ENCODE measurements around the gene TMEM140. TPM values are rescaled to one million over a fixed set of nuclear protein-coding genes. Genes with fewer than 3 reads are reported as not detected.

TMEM140 gene
- total and polyA plus RNA-seq, 2 experiments from 2014 or later = 20.8 to 23.1 TPM

- no peaks in the 10 kb centered on the region for H3K79me2 ChIP-seq
- no peaks in the 10 kb centered on the region for H4K20me1 ChIP-seq (ENCODE audit: insufficient read depth, poor library complexity, severe bottlenecking)
- no peaks in the 10 kb centered on the region for H3K9me2 ChIP-seq (replicated peaks; ENCODE audit: insufficient read depth)
- TF ChIP-seq CTCF (IDR thresholded peaks at IDR 0.05; ENCODE audit: poor library complexity) = no peak
- no peak for TF ChIP-seq EZH2 (IDR thresholded peaks at IDR 0.05; ENCODE audit: borderline replicate concordance)
- no peak for TF ChIP-seq EZH2phosphoT487 (IDR thresholded peaks at IDR 0.05; ENCODE audit: low read depth, severe bottlenecking, unreplicated experiment)
- no peak overlapping the region for H3K4me2 ChIP-seq
- H3K4me3 ChIP-seq = no peak overlapping the region
- H2AFZ ChIP-seq = no peak overlapping the region
- WGBS (ENCODE audit: low lambda C conversion rate, missing lambda C conversion rate) = 84% methylated on average over 4 of the region's 4 CpGs
- no peak for DNase-seq (ENCODE audit: low spot score)
- H3K4me1 ChIP-seq (ENCODE audit: insufficient read depth) = no peaks in the 10 kb centered on the region
- H3K36me3 ChIP-seq (replicated peaks; ENCODE audit: insufficient read depth, low read depth) = no peaks in the 10 kb centered on the region
- no peaks in the 10 kb centered on the region for H3K27me3 ChIP-seq
- H3K27ac ChIP-seq = no peak overlapping the region
- no peaks in the 10 kb centered on the region for H3K9me3 ChIP-seq (ENCODE audit: low read depth)
Observed at GRCh38 chr7:135195156-135195555, 47.3 kb downstream of the TMEM140 start.

DNA sequence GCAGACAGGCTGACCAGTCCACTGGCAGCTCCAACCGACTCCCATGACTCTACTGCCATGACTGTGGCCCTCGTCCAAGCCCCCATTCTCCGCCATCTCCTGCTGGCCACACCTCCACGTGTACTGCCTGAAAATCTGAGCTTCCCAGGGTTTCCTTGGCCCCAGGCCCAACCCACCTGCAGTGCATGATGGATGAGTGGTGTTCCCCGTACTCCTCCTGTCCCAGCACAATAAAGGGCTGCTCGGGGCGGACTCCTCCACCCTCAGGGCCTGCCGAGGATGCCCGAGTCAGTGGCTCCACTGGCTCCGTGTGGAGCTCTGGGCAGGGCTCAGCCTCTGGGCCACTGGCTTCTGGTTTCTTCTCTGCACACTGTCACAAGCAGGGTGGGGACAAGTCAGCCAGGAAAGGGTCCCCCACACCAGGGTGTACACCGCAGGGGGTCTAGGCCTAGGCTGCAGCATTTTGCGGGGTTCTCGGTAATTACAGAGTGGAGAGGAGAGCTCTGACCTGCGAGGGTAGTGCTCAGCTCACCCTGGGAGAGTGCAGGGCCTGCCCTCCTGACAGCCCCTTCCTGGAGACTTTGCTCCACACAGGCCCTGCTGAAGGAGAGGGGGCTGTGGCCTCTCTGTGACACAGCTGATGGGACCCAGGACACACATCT is 48.2 kb downstream of the TMEM140 start:
- H3K27ac ChIP-seq = no peak overlapping the region
- H3K4me1 ChIP-seq (ENCODE audit: insufficient read depth) = no peaks in the 10 kb centered on the region

DNA sequence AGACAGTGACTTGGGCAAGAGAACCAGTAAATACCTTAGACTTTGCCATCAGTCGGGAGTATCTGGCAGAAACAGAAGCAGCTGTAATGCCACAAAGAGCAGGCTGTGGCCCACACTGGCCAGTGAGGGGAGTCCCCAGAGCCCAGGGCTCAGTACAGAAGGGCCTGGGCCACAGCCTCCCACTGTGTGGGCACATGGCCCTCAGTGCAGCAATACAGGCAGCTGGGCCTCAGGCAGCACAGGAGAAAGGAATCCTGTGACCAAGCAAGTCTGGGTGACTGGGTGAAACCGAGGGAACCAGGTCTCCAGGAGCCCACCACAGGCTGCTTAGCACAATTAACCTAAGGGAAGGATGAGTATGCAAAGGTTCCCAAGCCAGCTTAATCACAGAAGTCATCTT is 49.5 kb downstream of the TMEM140 start:
- WGBS (ENCODE audit: low lambda C conversion rate, missing lambda C conversion rate) = 94% methylated on average over 2 of the region's 2 CpGs
- H3K4me1 ChIP-seq (ENCODE audit: insufficient read depth) = no peaks in the 10 kb centered on the region
- DNase-seq (ENCODE audit: low spot score) = no peak

More for the DNA sequence above, 48.2 kb downstream of the TMEM140 start:
- no peak for TF ChIP-seq CTCF (IDR thresholded peaks at IDR 0.05; ENCODE audit: poor library complexity)
- TF ChIP-seq EZH2 (IDR thresholded peaks at IDR 0.05; ENCODE audit: borderline replicate concordance) = no peak
- no peak for TF ChIP-seq EZH2phosphoT487 (IDR thresholded peaks at IDR 0.05; ENCODE audit: low read depth, severe bottlenecking, unreplicated experiment)
- H3K79me2 ChIP-seq = no peaks in the 10 kb centered on the region
- no peak for DNase-seq (ENCODE audit: low spot score)
- no peaks in the 10 kb centered on the region for H3K36me3 ChIP-seq (replicated peaks; ENCODE audit: insufficient read depth, low read depth)
- H3K4me3 ChIP-seq = no peak overlapping the region
- H3K4me2 ChIP-seq = no peak overlapping the region
- H4K20me1 ChIP-seq (ENCODE audit: insufficient read depth, poor library complexity, severe bottlenecking) = no peaks in the 10 kb centered on the region
- 95% methylated on average over 14 of the region's 14 CpGs for WGBS (ENCODE audit: low lambda C conversion rate, missing lambda C conversion rate)
- H2AFZ ChIP-seq = no peak overlapping the region
- no peaks in the 10 kb centered on the region for H3K9me2 ChIP-seq (replicated peaks; ENCODE audit: insufficient read depth)
- no peaks in the 10 kb centered on the region for H3K27me3 ChIP-seq
- no peaks in the 10 kb centered on the region for H3K9me3 ChIP-seq (ENCODE audit: low read depth)

More for the DNA sequence above, 49.5 kb downstream of the TMEM140 start:
- H3K9me3 ChIP-seq (ENCODE audit: low read depth) = no peaks in the 10 kb centered on the region
- H3K4me2 ChIP-seq = no peak overlapping the region
- no peaks in the 10 kb centered on the region for H3K36me3 ChIP-seq (replicated peaks; ENCODE audit: insufficient read depth, low read depth)
- H3K79me2 ChIP-seq = no peaks in the 10 kb centered on the region
- H4K20me1 ChIP-seq (ENCODE audit: insufficient read depth, poor library complexity, severe bottlenecking) = no peaks in the 10 kb centered on the region
- no peak overlapping the region for H3K4me3 ChIP-seq
- H3K9me2 ChIP-seq (replicated peaks; ENCODE audit: insufficient read depth) = no peaks in the 10 kb centered on the region
- no peak overlapping the region for H3K27ac ChIP-seq
- H2AFZ ChIP-seq = no peak overlapping the region
- TF ChIP-seq EZH2phosphoT487 (IDR thresholded peaks at IDR 0.05; ENCODE audit: low read depth, severe bottlenecking, unreplicated experiment) (no peak), CTCF (IDR thresholded peaks at IDR 0.05; ENCODE audit: poor library complexity) (no peak), EZH2 (IDR thresholded peaks at IDR 0.05; ENCODE audit: borderline replicate concordance) (no peak)
- H3K27me3 ChIP-seq = no peaks in the 10 kb centered on the region

Data from hepatocyte (in vitro differentiated cells).